Measurements from ENCODE around the gene ALDH1A3.

GRCh38 chr15:100897221-100898151 lies 17.9 kb downstream of the ALDH1A3 start:
- TF ChIP-seq POLR2A (IDR thresholded peaks at IDR 0.05): no peak
- TF ChIP-seq CTCF (IDR thresholded peaks at IDR 0.05): no peak
- TF ChIP-seq EP300 (IDR thresholded peaks at IDR 0.05): no peak
